KG1 (cell line): ENCODE measurements around the gene DENND6A.
"Not testable (repeated sequence)": the region's sequence is repeated elsewhere in the genome, so short reads cannot be mapped to it uniquely, and the experiment has no call there.

Experiments
- DNase-seq: peaks from one replicate; lab custom pipeline; 2025; lab: John Stamatoyannopoulos, UW

DENND6A gene

GRCh38 chr3:57627976-57628375, 64.9 kb downstream of the DENND6A start:
- DNase-seq: no peak

- no peak for DNase-seq
Observed at GRCh38 chr3:57624801-57625200, 68.1 kb downstream of the DENND6A start.

- no peak for DNase-seq
Observed at GRCh38 chr3:57622362-57622761, 70.5 kb downstream of the DENND6A start.

GRCh38 chr3:57617739-57618138, 75.1 kb downstream of the DENND6A start:
- no peak for DNase-seq

DNA sequence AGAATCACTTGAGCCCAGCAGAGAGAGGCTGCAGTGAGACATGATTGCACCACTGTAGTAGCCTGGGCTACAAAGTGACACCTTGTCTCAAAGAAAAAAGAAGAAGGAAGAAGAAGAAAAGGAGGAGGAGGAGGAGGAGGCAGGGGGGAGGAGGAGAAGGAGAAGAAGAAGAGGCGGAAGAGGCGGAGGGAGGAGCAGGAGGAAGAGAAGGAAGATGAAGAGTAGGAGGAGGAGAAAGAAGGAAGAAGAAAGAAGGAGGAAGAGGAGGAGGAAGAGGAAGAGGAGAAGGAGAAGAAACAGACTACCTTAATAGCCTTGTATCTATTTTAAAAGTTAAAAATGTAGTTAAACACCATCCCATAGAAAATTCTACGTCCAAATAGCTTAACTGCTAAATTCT, 76.6 kb downstream of the DENND6A start:
- DNase-seq: no peak

DNA sequence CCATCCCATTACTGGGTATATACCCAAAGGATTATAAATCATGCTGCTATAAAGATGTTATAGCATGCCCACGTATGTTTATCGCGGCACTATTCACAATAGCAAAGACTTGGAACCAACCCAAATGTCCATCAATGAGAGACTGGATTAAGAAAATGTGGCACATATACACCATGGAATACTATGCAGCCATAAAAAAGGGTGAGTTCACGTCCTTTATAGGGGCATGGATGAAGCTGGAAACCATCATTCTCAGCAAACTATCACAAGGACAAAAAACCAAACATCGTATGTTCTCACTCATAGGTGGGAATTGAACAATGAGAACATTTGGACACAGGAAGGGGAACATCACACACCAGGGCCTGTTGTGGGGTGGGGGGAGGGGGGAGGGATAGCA, 81.0 kb downstream of the DENND6A start:
- not testable (repeated sequence) for DNase-seq

- DNase-seq: no peak
Observed at GRCh38 chr3:57605683-57606082, 87.2 kb downstream of the DENND6A start.

DNA sequence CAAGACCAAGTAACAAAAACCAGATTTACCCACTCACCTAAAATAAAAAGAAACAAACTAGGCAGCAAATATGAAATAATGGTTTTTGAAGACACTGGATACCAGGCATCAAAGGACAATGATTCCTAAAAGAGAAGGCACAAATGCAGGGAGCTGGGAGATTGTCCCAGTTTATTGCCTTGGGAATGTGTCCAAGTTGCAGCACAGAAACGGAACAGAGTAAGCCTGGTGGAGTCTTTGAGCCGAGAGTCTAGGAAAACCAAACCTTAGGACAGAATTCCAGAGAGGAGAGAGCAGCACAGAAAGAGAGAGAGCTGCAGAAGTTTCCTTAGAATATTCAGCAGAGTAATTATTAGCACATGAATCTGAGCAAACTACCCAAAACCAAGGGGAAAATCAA, 87.9 kb downstream of the DENND6A start:
- no peak for DNase-seq

DNA sequence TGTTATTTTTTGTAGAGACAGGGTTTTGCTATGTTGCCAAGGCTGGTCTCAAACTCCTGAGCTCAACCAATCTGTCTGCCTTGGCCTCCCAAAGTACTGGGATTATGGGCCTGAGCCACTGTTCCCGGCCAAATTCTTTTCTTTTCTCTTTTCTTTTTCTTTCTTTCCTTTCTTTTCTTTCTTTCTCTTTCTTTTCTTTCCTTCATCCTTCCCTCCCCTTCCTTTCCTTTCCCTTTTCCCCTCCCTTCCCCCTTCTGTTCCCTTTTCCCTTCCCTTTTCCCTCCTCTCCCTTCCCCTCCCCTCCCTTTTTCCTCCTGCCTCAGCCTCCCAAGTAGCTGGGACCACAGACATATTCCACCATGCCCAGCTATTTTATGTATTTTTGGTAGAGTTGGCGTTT, 92.7 kb downstream of the DENND6A start:
- no peak for DNase-seq

- no peak for DNase-seq
Observed at GRCh38 chr3:57598765-57599360, 94.0 kb downstream of the DENND6A start.

- peak; percentile 99 for DNase-seq
Observed at GRCh38 chr3:57597127-57597923, 95.6 kb downstream of the DENND6A start, which contains the start of gene ARF4. Gene ARF4 (minus strand): TSS chr3:57597344. CDS start chr3:57597140, 204 bp downstream.

DNA sequence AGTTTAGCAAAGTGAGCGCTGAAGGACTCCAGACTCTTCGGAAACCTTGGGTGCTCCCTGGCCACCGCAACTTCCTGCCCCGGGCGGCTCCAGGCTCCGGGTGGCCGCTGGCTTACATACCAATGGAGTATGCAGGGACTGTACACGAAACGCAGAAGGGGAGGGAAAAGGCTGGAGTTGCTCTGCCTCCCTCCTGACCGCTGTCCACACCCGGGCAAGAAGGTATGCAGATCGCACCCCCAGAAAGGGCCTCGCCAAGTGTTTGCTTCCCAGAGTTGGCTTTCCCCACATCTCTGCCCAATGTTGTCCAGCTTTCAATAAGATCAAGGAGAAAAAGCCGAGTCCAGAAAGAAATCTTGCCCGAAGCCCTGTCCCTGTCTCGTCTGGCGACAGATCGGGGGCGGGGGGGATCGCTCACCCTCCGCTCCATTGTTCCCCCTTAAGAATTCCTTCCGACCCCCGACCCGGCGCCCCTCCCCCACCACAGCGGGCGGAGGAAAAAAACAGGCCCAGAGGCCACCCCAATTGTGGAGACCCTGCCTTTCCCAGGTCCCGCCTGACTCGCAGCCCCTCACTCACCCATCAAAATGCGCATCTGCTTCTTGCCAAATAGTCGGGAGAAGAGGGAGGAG, 96.3 kb downstream of the DENND6A start:
- no peak for DNase-seq

DNA sequence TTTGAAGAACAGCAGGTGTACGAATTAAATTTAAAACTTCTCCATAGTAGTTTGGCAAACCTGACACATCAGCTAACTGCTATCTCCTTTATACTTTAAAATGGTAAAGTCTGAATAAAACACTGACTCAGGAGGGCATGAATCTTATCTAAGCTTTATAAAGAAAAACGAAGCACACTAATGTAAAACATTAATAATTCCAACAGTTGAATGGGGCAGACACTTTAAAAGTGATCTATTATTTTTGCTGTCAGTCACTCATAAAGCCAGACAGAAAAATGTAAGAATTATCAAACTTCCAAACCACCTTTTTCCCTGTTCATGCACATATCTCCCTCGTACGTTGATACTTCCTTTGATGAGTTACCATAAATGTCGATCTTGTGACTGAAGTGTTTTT, 98.3 kb downstream of the DENND6A start:
- DNase-seq: no peak

- no peak for DNase-seq
Observed at GRCh38 chr3:57594144-57594543, 98.7 kb downstream of the DENND6A start.

DNA sequence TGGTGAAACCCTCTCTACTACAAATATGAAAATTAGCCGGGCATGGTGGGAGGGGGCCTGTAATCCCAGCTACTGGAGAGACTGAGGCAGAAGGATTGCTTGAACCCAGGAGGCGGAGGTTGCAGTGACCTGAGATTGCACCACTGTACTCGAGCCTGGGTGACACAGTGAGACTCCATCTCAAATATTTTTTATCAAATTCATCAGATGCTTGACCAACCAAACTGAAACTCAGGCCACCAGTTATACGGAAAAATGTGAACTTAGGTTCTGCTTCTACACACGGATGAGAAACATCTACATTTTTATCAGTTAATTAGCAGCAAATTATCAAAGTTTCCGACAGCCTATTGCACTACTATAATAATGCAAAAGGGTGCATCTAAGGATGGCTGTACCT, 100.6 kb downstream of the DENND6A start:
- no peak for DNase-seq

DNA sequence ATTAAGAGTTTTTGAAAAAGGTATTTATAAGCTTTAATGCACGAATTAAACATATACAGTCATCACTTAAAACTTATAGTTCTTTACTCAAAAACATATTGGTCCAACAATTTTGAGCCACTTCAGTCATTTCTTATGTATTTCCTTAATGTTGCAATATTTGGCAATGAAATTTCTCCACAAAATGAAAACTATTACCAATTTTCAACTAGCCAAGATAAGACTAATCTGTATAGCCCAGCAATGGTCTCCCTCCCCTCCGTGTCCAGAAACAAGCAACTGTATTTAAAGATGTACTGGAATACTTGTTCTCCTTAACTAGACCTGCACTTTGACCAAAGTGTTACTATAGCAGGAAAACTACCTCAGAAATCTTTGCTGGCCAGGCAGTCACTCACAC, 105.0 kb downstream of the DENND6A start:
- no peak for DNase-seq

DNA sequence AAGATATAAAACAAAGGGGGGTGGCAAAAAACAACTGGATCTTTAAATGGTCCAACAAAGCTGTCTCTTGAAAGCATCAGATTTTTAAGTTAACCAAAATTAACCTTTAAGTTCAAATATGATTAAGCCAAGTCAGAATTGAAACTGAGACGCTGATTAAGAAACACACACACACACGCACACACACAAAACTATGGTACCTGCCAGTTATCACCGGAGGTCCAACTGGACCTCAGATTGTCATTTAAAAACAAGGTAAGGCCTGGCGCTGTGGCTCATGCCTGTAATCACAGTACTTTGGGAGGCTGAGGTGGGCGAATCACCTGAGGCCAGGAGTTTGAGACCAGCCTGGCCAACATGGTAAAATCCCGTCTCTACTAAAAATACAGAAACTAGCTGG, 106.1 kb downstream of the DENND6A start:
- DNase-seq: no peak

GRCh38 chr3:57583544-57583943, 109.3 kb downstream of the DENND6A start:
- DNase-seq: no peak

GRCh38 chr3:57582474-57583168, 110.3 kb downstream of the DENND6A start:
- DNase-seq: no peak

DNA sequence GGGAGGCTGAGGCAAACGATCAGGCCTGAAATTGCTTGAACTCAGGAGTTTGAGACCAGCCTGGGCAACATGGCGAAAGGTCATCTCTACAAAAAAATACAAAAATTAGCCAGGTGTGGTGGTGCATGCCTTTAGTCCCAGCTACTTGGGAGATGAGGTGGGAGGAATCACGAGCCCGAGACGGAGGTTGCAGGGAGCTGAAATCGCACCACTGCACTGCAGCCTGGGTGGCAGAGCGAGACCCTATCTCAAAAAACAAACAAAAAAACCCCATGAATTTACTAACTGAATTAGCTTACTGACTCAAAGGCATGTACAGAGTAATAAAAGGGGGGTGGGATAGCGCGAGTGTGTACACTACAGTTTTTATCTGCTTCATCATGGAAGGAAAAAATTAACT, 115.1 kb downstream of the DENND6A start:
- DNase-seq: no peak

DNA sequence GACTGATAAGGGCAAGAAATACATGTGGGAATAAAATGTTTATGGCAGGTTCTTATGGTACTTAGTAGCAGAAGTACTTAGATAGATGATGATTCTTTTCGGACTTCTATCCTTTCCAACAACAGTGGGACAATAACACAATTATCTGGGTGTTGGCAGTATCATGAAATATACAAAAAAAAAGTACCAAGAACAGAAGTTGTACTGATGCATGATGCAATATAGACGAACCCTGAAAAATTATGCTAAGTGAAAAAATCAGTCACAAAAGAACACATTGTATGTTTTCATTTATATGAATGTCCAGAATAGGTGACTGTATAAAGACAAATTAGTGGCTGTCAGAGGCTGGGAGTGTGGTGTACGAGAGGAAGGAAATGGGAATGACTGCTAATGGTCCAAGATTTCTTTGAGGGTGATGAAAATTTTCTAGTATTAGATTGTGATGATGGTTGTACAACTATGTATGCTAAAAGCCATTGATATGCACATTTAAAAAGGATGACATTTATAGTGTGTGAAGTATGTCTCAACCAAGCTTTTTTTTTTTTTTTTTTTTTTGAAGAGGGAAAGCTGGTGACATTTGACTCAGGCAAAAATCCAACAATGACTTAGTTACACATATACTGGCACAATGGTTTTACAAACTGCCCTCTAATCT, 116.8 kb downstream of the DENND6A start:
- no peak for DNase-seq
